NT2/D1 (cell line): ENCODE results near the gene HPD.

Experiments
- SUZ12 ChIP-seq: IDR thresholded peaks from 2 replicates; pipeline ENCODE4 v1.6.1; 2011; ENCODE audit not compliant: insufficient read length, insufficient read depth; ENCODE audit errors: extremely low read depth
- YY1 ChIP-seq: IDR thresholded peaks from 2 replicates; pipeline ENCODE4 v1.6.1; 2011; ENCODE audit not compliant: insufficient read length, insufficient read depth

- TF ChIP-seq SUZ12: no peak
- no peak for TF ChIP-seq YY1
Measured at GRCh38 chr12:121873216-121873569, 14.5 kb upstream of the HPD start.
